ENCODE results near the gene PRODH2. TPM values are rescaled to one million over a fixed set of nuclear protein-coding genes. Genes with fewer than 3 reads are reported as not detected.
"Not testable (repeated sequence)": the region's sequence is repeated elsewhere in the genome, so short reads cannot be mapped to it uniquely, and the experiment has no call there.

PRODH2 gene
- total RNA-seq, 1 experiment from 2014 or later, result not detected

GRCh38 chr19:35773020-35773806 is 39.4 kb downstream of the PRODH2 start:
- no peak overlapping the region for H3K4me3 ChIP-seq
- no peak overlapping the region for H3K27ac ChIP-seq
- no peaks in the 10 kb centered on the region for H3K4me1 ChIP-seq (replicated peaks; ENCODE audit: insufficient read depth)
- TF ChIP-seq EZH2 (IDR thresholded peaks at IDR 0.05; ENCODE audit: low read depth), result no peak
- TF ChIP-seq, protein P1, sequence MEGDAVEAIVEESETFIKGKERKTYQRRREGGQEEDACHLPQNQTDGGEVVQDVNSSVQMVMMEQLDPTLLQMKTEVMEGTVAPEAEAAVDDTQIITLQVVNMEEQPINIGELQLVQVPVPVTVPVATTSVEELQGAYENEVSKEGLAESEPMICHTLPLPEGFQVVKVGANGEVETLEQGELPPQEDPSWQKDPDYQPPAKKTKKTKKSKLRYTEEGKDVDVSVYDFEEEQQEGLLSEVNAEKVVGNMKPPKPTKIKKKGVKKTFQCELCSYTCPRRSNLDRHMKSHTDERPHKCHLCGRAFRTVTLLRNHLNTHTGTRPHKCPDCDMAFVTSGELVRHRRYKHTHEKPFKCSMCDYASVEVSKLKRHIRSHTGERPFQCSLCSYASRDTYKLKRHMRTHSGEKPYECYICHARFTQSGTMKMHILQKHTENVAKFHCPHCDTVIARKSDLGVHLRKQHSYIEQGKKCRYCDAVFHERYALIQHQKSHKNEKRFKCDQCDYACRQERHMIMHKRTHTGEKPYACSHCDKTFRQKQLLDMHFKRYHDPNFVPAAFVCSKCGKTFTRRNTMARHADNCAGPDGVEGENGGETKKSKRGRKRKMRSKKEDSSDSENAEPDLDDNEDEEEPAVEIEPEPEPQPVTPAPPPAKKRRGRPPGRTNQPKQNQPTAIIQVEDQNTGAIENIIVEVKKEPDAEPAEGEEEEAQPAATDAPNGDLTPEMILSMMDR (conservative IDR thresholded peaks at IDR 0.05), result no peak
- H3K27me3 ChIP-seq (ENCODE audit: insufficient read depth, low read depth), result no peaks in the 10 kb centered on the region
- H3K9me2 ChIP-seq (ENCODE audit: insufficient read depth), result no peaks in the 10 kb centered on the region
- H3F3A ChIP-seq (ENCODE audit: insufficient read depth, low read depth), result peaks cover 22% of the 10 kb centered on the region; the same call in 1 of the 2 replicates
- no peaks in the 10 kb centered on the region for H3K79me2 ChIP-seq (ENCODE audit: low read depth)
- no peaks in the 10 kb centered on the region for H3K9me3 ChIP-seq (ENCODE audit: insufficient read depth, low read depth)
- CTCF ChIA-PET, result no interaction called here
- no peak overlapping the region for H2AFZ ChIP-seq
- H3K4me2 ChIP-seq, result no peak overlapping the region
- H3K36me3 ChIP-seq (ENCODE audit: low read depth), result no peaks in the 10 kb centered on the region
- no peaks in the 10 kb centered on the region for H4K20me1 ChIP-seq (ENCODE audit: insufficient read depth)
- DNase-seq, result peak in 1 of 2 experiments; percentile 51
- POLR2A ChIA-PET (ENCODE audit: unreplicated experiment), result interaction anchor here (0.6 to 0.7 kb wide), 3 partner anchors 33 to 129 kb away, joined by 5 to 26 read pairs (median 11); no protein-coding TSS in a partner anchor
- no TSS peak for BruUV-seq (replicated peaks)
- intact Hi-C loops (cut with micrococcal nuclease; ENCODE audit: unreplicated experiment), result no loop called here

DNA sequence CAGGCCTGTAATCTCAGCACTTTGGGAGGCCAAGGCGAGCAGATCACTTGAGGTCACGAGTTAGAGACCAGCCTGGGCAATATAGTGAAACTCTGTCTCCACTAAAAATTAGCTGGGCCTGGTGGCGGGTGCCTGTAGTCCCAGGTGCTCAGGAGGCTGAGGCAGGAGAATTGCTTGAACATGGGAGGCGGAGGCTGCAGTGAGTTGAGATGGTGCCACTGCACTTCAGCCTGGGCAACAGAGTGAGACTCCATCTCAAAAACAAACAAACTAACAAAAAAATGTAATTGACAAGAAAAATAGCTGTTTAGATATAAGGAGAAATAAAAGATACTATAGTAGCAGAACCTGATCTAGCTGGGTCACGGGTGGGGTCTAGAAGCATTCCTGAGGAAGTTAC is 40.3 kb downstream of the PRODH2 start:
- BruUV-seq (replicated peaks); POLR2A ChIA-PET (ENCODE audit: unreplicated experiment); H3K27me3 ChIP-seq (ENCODE audit: insufficient read depth, low read depth); H3K4me1 ChIP-seq (replicated peaks; ENCODE audit: insufficient read depth); H4K20me1 ChIP-seq (ENCODE audit: insufficient read depth); H3K9me2 ChIP-seq (ENCODE audit: insufficient read depth); H2AFZ ChIP-seq; H3K27ac ChIP-seq; H3K36me3 ChIP-seq (ENCODE audit: low read depth); H3K4me2 ChIP-seq; H3K4me3 ChIP-seq; DNase-seq; CTCF ChIA-PET; H3K9me3 ChIP-seq (ENCODE audit: insufficient read depth, low read depth); H3K79me2 ChIP-seq (ENCODE audit: low read depth); intact Hi-C loops (cut with micrococcal nuclease; ENCODE audit: unreplicated experiment): not testable (repeated sequence)
- peaks cover 22% of the 10 kb centered on the region; the same call in 1 of the 2 replicates for H3F3A ChIP-seq (ENCODE audit: insufficient read depth, low read depth)

GRCh38 chr19:35768082-35768421 is 44.6 kb downstream of the PRODH2 start:
- TF ChIP-seq EZH2 (IDR thresholded peaks at IDR 0.05; ENCODE audit: low read depth), result no peak
- TF ChIP-seq, protein P1 (conservative IDR thresholded peaks at IDR 0.05), result no peak
- Histone ChIP-seq H3K4me1 (replicated peaks; ENCODE audit: insufficient read depth) (no peaks in the 10 kb centered on the region), H3K27me3 (ENCODE audit: insufficient read depth, low read depth) (no peaks in the 10 kb centered on the region), H3K79me2 (ENCODE audit: low read depth) (no peaks in the 10 kb centered on the region), H3K9me2 (ENCODE audit: insufficient read depth) (no peaks in the 10 kb centered on the region), H3K9me3 (ENCODE audit: insufficient read depth, low read depth) (no peaks in the 10 kb centered on the region), H3F3A (ENCODE audit: insufficient read depth, low read depth) (peaks cover 17% of the 10 kb centered on the region; the same call in 1 of the 2 replicates), H3K36me3 (ENCODE audit: low read depth) (no peaks in the 10 kb centered on the region), H3K4me2 (no peak overlapping the region), H4K20me1 (ENCODE audit: insufficient read depth) (no peaks in the 10 kb centered on the region; the same call in 1 of the 2 replicates), H3K27ac (no peak overlapping the region), H3K4me3 (no peak overlapping the region), H2AFZ (no peak overlapping the region)
- POLR2A ChIA-PET (ENCODE audit: unreplicated experiment), result no interaction called here
- CTCF ChIA-PET, result no interaction called here
- no peak for DNase-seq
- BruUV-seq (replicated peaks), result no TSS peak
- intact Hi-C loops (cut with micrococcal nuclease; ENCODE audit: unreplicated experiment), result no loop called here
